Activated B cell treated with CpG ODN at 0.5 μM for 24 hours (primary cell): Measurements from ENCODE around the gene PBX1. TPM values are rescaled to one million over a fixed set of nuclear protein-coding genes. Genes with fewer than 3 reads are reported as not detected.
"Not testable (repeated sequence)": the region's sequence is repeated elsewhere in the genome, so short reads cannot be mapped to it uniquely, and the experiment has no call there.

ENCODE experiments used
- ATAC-seq: fragments of 200-7000 bp; cut with Tn5 transposase; one replicate; pipeline ENCODE4 v1.10.0; 2021; ENCODE audit warnings: low read depth, mild to moderate bottlenecking, moderate library complexity
- CTCF ChIA-PET: fragments of 350-600 bp; sonication (Branson Sonifier 250); formaldehyde crosslinking; loops from one replicate; lab custom pipeline; 2021; ENCODE audit warnings: antibody characterized with exemption; lab: Charles Lee
- POLR2A ChIA-PET: fragments of 350-600 bp; sonication (Branson Sonifier 250); formaldehyde crosslinking; loops from one replicate; lab custom pipeline; 2021; ENCODE audit warnings: antibody characterized with exemption; lab: Charles Lee
- DNase-seq: peaks from one replicate; pipeline ENCODE4 v3.0.0; 2022
- H3K27ac Mint-ChIP-seq: one replicate; pipeline ENCODE4 v1.8.0; 2020; ENCODE audit warnings: mixed read lengths
- H3K27me3 Mint-ChIP-seq: one replicate; pipeline ENCODE4 v1.8.0; 2021; ENCODE audit warnings: mixed read lengths
- H3K36me3 Mint-ChIP-seq: one replicate; pipeline ENCODE4 v1.8.0; 2021; ENCODE audit warnings: low read depth, mixed read lengths
- H3K4me1 Mint-ChIP-seq: one replicate; pipeline ENCODE4 v1.8.0; 2021; ENCODE audit warnings: mixed read lengths
- H3K4me3 Mint-ChIP-seq: one replicate; pipeline ENCODE4 v1.8.0; 2020; ENCODE audit warnings: mild to moderate bottlenecking, mixed read lengths
- H3K9me3 Mint-ChIP-seq: one replicate; pipeline ENCODE4 v1.8.0; 2020; ENCODE audit warnings: mixed read lengths
- CTCF ChIP-seq: fragments of 200-600 bp; IDR thresholded peaks from one replicate; pipeline ENCODE4 v1.8.0; 2022; ENCODE audit warnings: antibody characterized with exemption, mild to moderate bottlenecking
- intact Hi-C: fragments of 100-400 bp; cut with micrococcal nuclease; formaldehyde crosslinking; loops from one replicate; pipeline ENCODE4 v1.15.1; 2024
- total RNA-seq: library from RNA; stranded (reverse); gene quantifications from 2 replicates; pipeline ENCODE4 v1.2.3, GENCODE V29; 2022

The PBX1 gene
- total RNA-seq, 1 donor from 2014 or later = not detected

GRCh38 chr1:164649146-164649545 lies 90.2 kb downstream of the PBX1 start:
- intact Hi-C loops = no loop called here
- peaks cover 2% of the 10 kb centered on the region for H3K4me1 Mint-ChIP-seq
- peaks cover 14% of the 10 kb centered on the region for H3K27me3 Mint-ChIP-seq
- ChIA-PET POLR2A (no interaction called here), CTCF (no interaction called here)
- no peaks in the 10 kb centered on the region for H3K9me3 Mint-ChIP-seq
- ATAC-seq = no peak
- DNase-seq = no peak
- H3K36me3 Mint-ChIP-seq = no peaks in the 10 kb centered on the region
- H3K27ac Mint-ChIP-seq = no peak overlapping the region
- H3K4me3 Mint-ChIP-seq = no peak overlapping the region
- no peak for TF ChIP-seq CTCF

GRCh38 chr1:164650531-164650930 lies 91.5 kb downstream of the PBX1 start:
- H3K4me1 Mint-ChIP-seq = peaks cover 3% of the 10 kb centered on the region
- CTCF ChIA-PET = no interaction called here
- no peaks in the 10 kb centered on the region for H3K9me3 Mint-ChIP-seq
- H3K27me3 Mint-ChIP-seq = peaks cover 18% of the 10 kb centered on the region
- no peak overlapping the region for H3K4me3 Mint-ChIP-seq
- no peaks in the 10 kb centered on the region for H3K36me3 Mint-ChIP-seq
- no peak overlapping the region for H3K27ac Mint-ChIP-seq
- intact Hi-C loops = no loop called here
- POLR2A ChIA-PET = no interaction called here
- no peak for TF ChIP-seq CTCF
- no peak for DNase-seq
- ATAC-seq = no peak

- intact Hi-C loops = no loop called here
- ChIA-PET CTCF (no interaction called here), POLR2A (interaction anchor here (0.6 kb wide), 1 partner anchor 1166 kb away, joined by 7 read pairs; no protein-coding TSS in a partner anchor)
- ATAC-seq (no peak), DNase-seq (no peak)
- no peak overlapping the region for H3K4me3 Mint-ChIP-seq
- H3K27me3 Mint-ChIP-seq = peaks cover 18% of the 10 kb centered on the region
- TF ChIP-seq CTCF = no peak
- H3K36me3 Mint-ChIP-seq = no peaks in the 10 kb centered on the region
- peaks cover 8% of the 10 kb centered on the region for H3K4me1 Mint-ChIP-seq
- no peaks in the 10 kb centered on the region for H3K9me3 Mint-ChIP-seq
- no peak overlapping the region for H3K27ac Mint-ChIP-seq
Measured at GRCh38 chr1:164651351-164651951, 92.5 kb downstream of the PBX1 start.

- CTCF ChIA-PET, H3K4me3 Mint-ChIP-seq, intact Hi-C loops, POLR2A ChIA-PET, ATAC-seq, H3K9me3 Mint-ChIP-seq, H3K27ac Mint-ChIP-seq, DNase-seq, H3K36me3 Mint-ChIP-seq, H3K4me1 Mint-ChIP-seq: not testable (repeated sequence)
- H3K27me3 Mint-ChIP-seq = peaks cover 18% of the 10 kb centered on the region
Measured at GRCh38 chr1:164652969-164653368, 94.0 kb downstream of the PBX1 start.

- intact Hi-C loops = no loop called here
- ATAC-seq (no peak), DNase-seq (no peak)
- Mint-ChIP-seq H3K36me3 (no peaks in the 10 kb centered on the region), H3K27me3 (peaks cover 16% of the 10 kb centered on the region), H3K4me3 (no peak overlapping the region), H3K4me1 (peaks cover 9% of the 10 kb centered on the region), H3K9me3 (no peaks in the 10 kb centered on the region), H3K27ac (no peak overlapping the region)
- no peak for TF ChIP-seq CTCF
- ChIA-PET CTCF (no interaction called here), POLR2A (no interaction called here)
Measured at GRCh38 chr1:164653705-164654104, 94.7 kb downstream of the PBX1 start.

- POLR2A ChIA-PET = no interaction called here
- CTCF ChIA-PET = no interaction called here
Measured at GRCh38 chr1:164654200-164654599, 95.2 kb downstream of the PBX1 start.

More at GRCh38 chr1:164654200-164654599, 95.2 kb downstream of the PBX1 start:
- Mint-ChIP-seq H3K4me1 (peaks cover 9% of the 10 kb centered on the region), H3K9me3 (no peaks in the 10 kb centered on the region), H3K4me3 (no peak overlapping the region), H3K27ac (no peak overlapping the region), H3K27me3 (peaks cover 16% of the 10 kb centered on the region), H3K36me3 (no peaks in the 10 kb centered on the region)
- intact Hi-C loops = no loop called here
- DNase-seq (no peak), ATAC-seq (no peak)
- no peak for TF ChIP-seq CTCF
